Activated CD8-positive, alpha-beta T cell treated with anti-CD3 and anti-CD28 coated beads, Interleukin-2, amount 10 ng/mL, durations not matched to agents 7 days and 5 days (primary cell): ENCODE results near the gene STK40. TPM values are rescaled to one million over a fixed set of nuclear protein-coding genes. Genes with fewer than 3 reads are reported as not detected.

Experiments
- ATAC-seq: fragments of 150-1000 bp; cut with Tn5 transposase; one replicate; pipeline ENCODE4 v1.10.0; 2021; ENCODE audit warnings: moderate library complexity
- CTCF ChIA-PET: fragments of 350-600 bp; sonication (Branson Sonifier 250); formaldehyde crosslinking; loops from one replicate; lab custom pipeline; 2021; ENCODE audit warnings: antibody characterized with exemption; lab: Charles Lee
- POLR2A ChIA-PET: fragments of 350-600 bp; sonication (Branson Sonifier 250); formaldehyde crosslinking; loops from one replicate; lab custom pipeline; 2021; ENCODE audit warnings: antibody characterized with exemption; lab: Charles Lee
- DNase-seq: peaks from one replicate; pipeline ENCODE4 v3.0.0-alpha.2; 2020
- H3K27ac Mint-ChIP-seq: one replicate; pipeline ENCODE4 v1.8.0; 2021; ENCODE audit warnings: mild to moderate bottlenecking, mixed read lengths
- H3K27me3 Mint-ChIP-seq: one replicate; pipeline ENCODE4 v1.8.0; 2021; ENCODE audit warnings: low read depth, mixed read lengths
- H3K36me3 Mint-ChIP-seq: one replicate; pipeline ENCODE4 v1.8.0; 2021; ENCODE audit warnings: low read depth, mixed read lengths
- H3K4me1 Mint-ChIP-seq: one replicate; pipeline ENCODE4 v1.8.0; 2021; ENCODE audit warnings: low read depth, mixed read lengths
- H3K4me3 Mint-ChIP-seq: one replicate; pipeline ENCODE4 v1.8.0; 2021; ENCODE audit warnings: mild to moderate bottlenecking, mixed read lengths
- H3K9me3 Mint-ChIP-seq: one replicate; pipeline ENCODE4 v1.8.0; 2022; ENCODE audit warnings: mixed read lengths; ENCODE audit not compliant: insufficient read depth
- total RNA-seq, 2 experiments: library from RNA; stranded (reverse); gene quantifications; one replicate each; pipeline ENCODE4 v1.2.3, GENCODE V29; 2021

Gene STK40
- total RNA-seq, 2 experiments from 2014 or later = 69.7 to 72.4 TPM

- H3K9me3 Mint-ChIP-seq = no peaks in the 10 kb centered on the region
- H3K4me3 Mint-ChIP-seq = no peak overlapping the region
- no peaks in the 10 kb centered on the region for H3K27me3 Mint-ChIP-seq
- ATAC-seq (no peak), DNase-seq (no peak)
- H3K27ac Mint-ChIP-seq = no peak overlapping the region
- ChIA-PET POLR2A (interaction anchor here (1.0 kb wide), 2 partner anchors 21 to 154 kb away, joined by 3 read pairs; partner anchors contain the start of gene TRAPPC3), CTCF (interaction anchor here (5.5 kb wide), 1 partner anchor 18 kb away, joined by 24 read pairs; no protein-coding TSS in a partner anchor)
- peaks cover 25% of the 10 kb centered on the region for H3K4me1 Mint-ChIP-seq
- peaks cover 55% of the 10 kb centered on the region for H3K36me3 Mint-ChIP-seq
Observed at GRCh38 chr1:36303244-36303643, 82.5 kb downstream of the STK40 start.

GRCh38 chr1:36301220-36301619 is 84.5 kb downstream of the STK40 start:
- ATAC-seq = no peak
- CTCF ChIA-PET = interaction anchor here (1.0 to 2.0 kb wide), 8 partner anchors 10 to 119 kb away, joined by 3 to 15 read pairs (median 4); no protein-coding TSS in a partner anchor
- Mint-ChIP-seq H3K27ac (no peak overlapping the region), H3K4me3 (no peak overlapping the region), H3K9me3 (no peaks in the 10 kb centered on the region), H3K36me3 (peaks cover 63% of the 10 kb centered on the region), H3K4me1 (peaks cover 11% of the 10 kb centered on the region), H3K27me3 (no peaks in the 10 kb centered on the region)
- DNase-seq = no peak
- POLR2A ChIA-PET = interaction anchor here (0.7 kb wide), 1 partner anchor 96 kb away, joined by 3 read pairs; no protein-coding TSS in a partner anchor

- H3K27ac Mint-ChIP-seq = peak overlapping the region; percentile 12
- no peak for DNase-seq
- no peaks in the 10 kb centered on the region for H3K9me3 Mint-ChIP-seq
- CTCF ChIA-PET = interaction anchor here (0.6 to 2.0 kb wide), 19 partner anchors 9 to 528 kb away, joined by 3 to 15 read pairs (median 4); partner anchors contain the start of genes THRAP3 and TRAPPC3
- POLR2A ChIA-PET = interaction anchor here (0.9 kb wide), 1 partner anchor 22 kb away, joined by 3 read pairs; no protein-coding TSS in a partner anchor
- H3K36me3 Mint-ChIP-seq = peaks cover 67% of the 10 kb centered on the region
- no peaks in the 10 kb centered on the region for H3K27me3 Mint-ChIP-seq
- no peak for ATAC-seq
- no peak overlapping the region for H3K4me3 Mint-ChIP-seq
- peaks cover 7% of the 10 kb centered on the region for H3K4me1 Mint-ChIP-seq
Observed at GRCh38 chr1:36300526-36300925, 85.2 kb downstream of the STK40 start.

- ChIA-PET POLR2A (no interaction called here), CTCF (interaction anchor here (1.6 kb wide), 1 partner anchor 13 kb away, joined by 4 read pairs; no protein-coding TSS in a partner anchor)
- Mint-ChIP-seq H3K9me3 (no peaks in the 10 kb centered on the region), H3K36me3 (peaks cover 67% of the 10 kb centered on the region), H3K4me1 (peaks cover 2% of the 10 kb centered on the region), H3K27ac (no peak overlapping the region), H3K27me3 (no peaks in the 10 kb centered on the region), H3K4me3 (no peak overlapping the region)
- no peak for DNase-seq
- no peak for ATAC-seq
Observed at GRCh38 chr1:36298640-36299039, 87.1 kb downstream of the STK40 start.

GRCh38 chr1:36297062-36297461 is 88.7 kb downstream of the STK40 start:
- Mint-ChIP-seq H3K4me3 (no peak overlapping the region), H3K27ac (peak overlapping the region; percentile 27), H3K36me3 (peaks cover 65% of the 10 kb centered on the region), H3K27me3 (no peaks in the 10 kb centered on the region), H3K4me1 (peaks cover 2% of the 10 kb centered on the region), H3K9me3 (no peaks in the 10 kb centered on the region)
- DNase-seq = no peak
- no peak for ATAC-seq
- POLR2A ChIA-PET = no interaction called here
- CTCF ChIA-PET = interaction anchor here (1.4 to 1.9 kb wide), 2 partner anchors 11 to 147 kb away, joined by 3 to 11 read pairs; no protein-coding TSS in a partner anchor

GRCh38 chr1:36295390-36295789 is 90.3 kb downstream of the STK40 start:
- peaks cover 61% of the 10 kb centered on the region for H3K36me3 Mint-ChIP-seq
- H3K27ac Mint-ChIP-seq = peak overlapping the region; percentile 18
- H3K4me3 Mint-ChIP-seq = no peak overlapping the region
- H3K27me3 Mint-ChIP-seq = no peaks in the 10 kb centered on the region
- ATAC-seq (no peak), DNase-seq (no peak)
- peaks cover under 1% of the 10 kb centered on the region for H3K4me1 Mint-ChIP-seq
- CTCF ChIA-PET = interaction anchor here (1.4 to 1.9 kb wide), 2 partner anchors 10 to 145 kb away, joined by 3 to 11 read pairs; no protein-coding TSS in a partner anchor
- POLR2A ChIA-PET = no interaction called here
- no peaks in the 10 kb centered on the region for H3K9me3 Mint-ChIP-seq

Other genes with a start within 250 kb of the STK40 start
- 10 to 100 TPM; 55.6 to 56.4 TPM for gene TRAPPC3, start 236.4 kb downstream of the STK40 start, total RNA-seq
- 100 to 1,000 TPM; 235 to 245 TPM for gene MAP7D1, start 229.8 kb downstream of the STK40 start, total RNA-seq
- 100 to 1,000 TPM; 136 to 140 TPM for gene THRAP3, start 161.5 kb downstream of the STK40 start, total RNA-seq
- gene SH3D21, start 79.6 kb downstream of the STK40 start, total RNA-seq = 10 to 100 TPM; 14.6 to 15.3 TPM
- 10 to 100 TPM; 12.3 to 13.3 TPM for gene EVA1B, start 62.3 kb downstream of the STK40 start, total RNA-seq
- 10 to 100 TPM; 44.7 to 47.5 TPM for gene LSM10, start 12.0 kb upstream of the STK40 start, total RNA-seq
- gene OSCP1, start 64.5 kb upstream of the STK40 start, total RNA-seq = 1 to 10 TPM in 1 of 2 experiments, under 1 TPM in 1; 0.66 to 1.9 TPM
- 100 to 1,000 TPM; 115 TPM for gene MRPS15, start 78.5 kb upstream of the STK40 start, total RNA-seq
- gene CSF3R, start 97.0 kb upstream of the STK40 start, total RNA-seq = under 1 TPM in 1 of 2 experiments, not detected in 1; 0.05 TPM